Panc1 (cell line): ENCODE data around the gene LBR. TPM values are rescaled to one million over a fixed set of nuclear protein-coding genes. Genes with fewer than 3 reads are reported as not detected.

ENCODE experiments used
- ATAC-seq: fragments of 200-7000 bp; cut with Tn5 transposase; 2 replicates; pipeline ENCODE4 v1.9.1; 2020; ENCODE audit warnings: mild to moderate bottlenecking, moderate library complexity
- BruUV-seq: library from RNA; stranded (reverse); fragments of 400-500 nt; replicated peaks from 2 replicates; lab custom pipeline; 2021; lab: Mats Ljungman, UMichigan
- CTCF ChIA-PET: fragments of 300-600 bp; sonication (Branson Sonifier 250); formaldehyde crosslinking; loops from one replicate; lab custom pipeline; 2022; ENCODE audit warnings: antibody characterized with exemption; lab: Charles Lee
- POLR2A ChIA-PET: fragments of 300-600 bp; sonication (Branson Sonifier 250); formaldehyde crosslinking; loops from one replicate; lab custom pipeline; 2022; ENCODE audit warnings: antibody characterized with exemption; lab: Charles Lee
- DNase-seq: peaks from one replicate; pipeline ENCODE4 v3.0.0-alpha.2; 2010; ENCODE audit warnings: low read depth, low spot score
- H3K27ac ChIP-seq: 2 replicates; pipeline ENCODE4 v1.5.1; 2011; ENCODE audit warnings: mild to moderate bottlenecking, low read length, inconsistent platforms
- H3K27me3 ChIP-seq: fragments of 200-500 bp; sonication (Bioruptor generic); 2 replicates; pipeline ENCODE4 v1.6.0; 2014; ENCODE audit warnings: low read length, inconsistent platforms; ENCODE audit not compliant: control insufficient read depth, insufficient read depth
- H3K36me3 ChIP-seq: fragments of 200-500 bp; sonication (Bioruptor generic); 2 replicates; pipeline ENCODE4 v1.5.1; 2014; ENCODE audit warnings: inconsistent platforms, mild to moderate bottlenecking, low read length, moderate library complexity; ENCODE audit not compliant: control insufficient read depth, insufficient read depth
- H3K4me1 ChIP-seq: 2 replicates; pipeline ENCODE4 v1.5.1; 2011; ENCODE audit warnings: inconsistent platforms, mild to moderate bottlenecking, low read length, moderate library complexity; ENCODE audit not compliant: control insufficient read depth, insufficient read depth
- H3K4me3 ChIP-seq, 2 experiments: 2 replicates each; pipeline ENCODE4 v1.5.1; 2011 to 2012; ENCODE audit warnings: low read depth in 2 of 2, low read length in 2 of 2, mild to moderate bottlenecking in 2 of 2, inconsistent platforms in 1 of 2, moderate library complexity in 1 of 2
- H3K9me3 ChIP-seq: fragments of 200-500 bp; sonication (Bioruptor generic); 2 replicates; pipeline ENCODE4 v1.5.1; 2014; ENCODE audit warnings: low read depth, mild to moderate bottlenecking, inconsistent platforms, low read length, moderate library complexity; ENCODE audit not compliant: control insufficient read depth, insufficient read depth
- POLR2AphosphoS5 ChIP-seq: IDR thresholded peaks from 2 replicates; pipeline ENCODE4 v1.6.1; 2012; ENCODE audit warnings: mild to moderate bottlenecking, low read depth, low read length, moderate library complexity
- SIN3A ChIP-seq: IDR thresholded peaks from 2 replicates; pipeline ENCODE4 v1.6.1; 2012; ENCODE audit warnings: low read depth, mild to moderate bottlenecking, low read length, moderate library complexity, borderline replicate concordance; ENCODE audit not compliant: insufficient read depth
- TCF7L2 ChIP-seq: IDR thresholded peaks from 2 replicates; pipeline ENCODE4 v1.6.1; 2011; ENCODE audit warnings: mild to moderate bottlenecking, low read depth, low read length, inconsistent platforms
- in situ Hi-C: cut with HindIII; loops from 2 replicates; pipeline ENCODE4 v1.10.0; 2016; ENCODE audit warnings: low sequenced_read_pairs, low pct_unique_long_range_greater_than_20kb
- intact Hi-C: fragments of 100-400 bp; cut with micrococcal nuclease; formaldehyde crosslinking; loops from one replicate; pipeline ENCODE4 v1.10.0; 2022; ENCODE audit not compliant: unreplicated experiment
- total RNA-seq: library from RNA; stranded (reverse); gene quantifications from one replicate; pipeline ENCODE4 v1.2.1, GENCODE V29; 2021; ENCODE audit not compliant: unreplicated experiment
- TF ChIP-seq, protein P1 (sequence below): fragments of 450-650 bp; IDR thresholded peaks from 2 replicates; pipeline ENCODE4 v1.5.1; 2017; ENCODE audit warnings: mild to moderate bottlenecking
- TF ChIP-seq, protein P2 (sequence below), 2 experiments: IDR thresholded peaks; 2 replicates each; pipeline ENCODE4 v1.6.1; 2011 to 2012; ENCODE audit warnings: low read depth in 2 of 2, control low read depth in 1 of 2, low read length in 1 of 2, mild to moderate bottlenecking in 1 of 2, moderate library complexity in 1 of 2; ENCODE audit not compliant: insufficient read depth in 1 of 2

Gene LBR
- total RNA-seq, 1 experiment from 2014 or later: 58.2 TPM

DNA sequence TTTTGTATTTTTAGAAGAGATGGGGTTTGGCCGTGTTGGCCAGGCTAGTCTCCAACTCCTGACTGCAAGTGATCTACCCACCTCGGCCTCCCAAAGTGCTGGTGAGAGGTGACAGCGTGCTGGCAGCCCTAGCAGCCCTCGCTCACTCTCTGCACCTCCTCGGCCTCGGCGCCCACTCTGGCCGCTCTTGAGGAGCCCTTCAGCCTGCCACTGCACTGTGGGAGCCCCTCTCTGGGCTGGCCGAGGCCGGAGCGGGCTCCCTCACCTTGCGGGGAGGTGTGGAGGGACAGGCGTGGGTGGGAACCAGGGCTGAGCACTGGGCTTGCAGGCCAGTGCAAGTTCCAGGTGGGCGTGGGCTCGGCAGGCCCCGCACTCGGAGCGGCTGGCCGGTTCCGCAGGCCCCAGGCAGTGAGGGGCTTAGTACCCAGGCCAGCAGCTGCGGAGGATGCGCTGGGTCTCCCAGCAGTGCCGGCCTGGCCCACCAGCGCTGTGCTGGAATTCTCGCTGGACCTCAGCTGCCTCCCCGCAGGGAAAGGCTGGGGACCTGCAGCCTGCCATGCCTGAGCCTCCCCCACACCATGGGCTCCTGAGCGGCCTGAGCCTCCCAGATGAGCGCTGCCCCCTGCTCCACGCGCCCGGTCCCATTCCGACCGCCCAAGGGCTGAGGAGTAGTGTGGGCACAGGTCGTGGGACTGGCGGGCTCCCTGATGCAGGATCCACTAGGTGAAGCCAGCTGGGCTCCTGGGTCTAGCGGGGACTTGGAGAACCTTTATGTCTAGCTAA is 3.4 kb upstream of the LBR start:
- BruUV-seq: no TSS peak
- no peak for TF ChIP-seq TCF7L2
- TF ChIP-seq, protein P1, sequence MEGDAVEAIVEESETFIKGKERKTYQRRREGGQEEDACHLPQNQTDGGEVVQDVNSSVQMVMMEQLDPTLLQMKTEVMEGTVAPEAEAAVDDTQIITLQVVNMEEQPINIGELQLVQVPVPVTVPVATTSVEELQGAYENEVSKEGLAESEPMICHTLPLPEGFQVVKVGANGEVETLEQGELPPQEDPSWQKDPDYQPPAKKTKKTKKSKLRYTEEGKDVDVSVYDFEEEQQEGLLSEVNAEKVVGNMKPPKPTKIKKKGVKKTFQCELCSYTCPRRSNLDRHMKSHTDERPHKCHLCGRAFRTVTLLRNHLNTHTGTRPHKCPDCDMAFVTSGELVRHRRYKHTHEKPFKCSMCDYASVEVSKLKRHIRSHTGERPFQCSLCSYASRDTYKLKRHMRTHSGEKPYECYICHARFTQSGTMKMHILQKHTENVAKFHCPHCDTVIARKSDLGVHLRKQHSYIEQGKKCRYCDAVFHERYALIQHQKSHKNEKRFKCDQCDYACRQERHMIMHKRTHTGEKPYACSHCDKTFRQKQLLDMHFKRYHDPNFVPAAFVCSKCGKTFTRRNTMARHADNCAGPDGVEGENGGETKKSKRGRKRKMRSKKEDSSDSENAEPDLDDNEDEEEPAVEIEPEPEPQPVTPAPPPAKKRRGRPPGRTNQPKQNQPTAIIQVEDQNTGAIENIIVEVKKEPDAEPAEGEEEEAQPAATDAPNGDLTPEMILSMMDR: no peak
- TF ChIP-seq POLR2AphosphoS5: no peak
- CTCF ChIA-PET: no interaction called here

DNA sequence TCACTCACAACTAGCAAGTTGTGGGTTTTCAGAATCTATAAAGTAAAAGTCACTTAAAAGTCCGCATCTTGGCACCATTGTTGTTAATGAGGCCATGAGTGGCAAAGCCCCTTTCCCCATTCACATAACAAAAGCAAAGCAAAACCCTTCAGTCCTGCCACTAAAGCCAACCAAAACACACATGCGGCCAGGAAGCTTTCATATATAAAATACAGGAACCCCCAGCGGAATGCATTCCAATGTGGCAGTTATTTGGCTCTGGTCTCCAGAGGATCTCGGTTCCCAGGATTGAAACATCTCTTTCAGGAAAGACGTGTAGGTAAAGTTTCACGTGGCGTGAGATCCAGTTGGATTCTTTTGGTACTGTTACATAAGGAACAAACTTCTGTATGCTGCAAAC is 2.5 kb upstream of the LBR start:
- Histone ChIP-seq H3K4me1 (peaks cover 13% of the 10 kb centered on the region), H3K27ac (no peak overlapping the region), H3K4me3 (no peak overlapping the region), H3K27me3 (no peaks in the 10 kb centered on the region), H3K36me3 (no peaks in the 10 kb centered on the region; the same call in 1 of the 2 replicates), H3K9me3 (no peaks in the 10 kb centered on the region)
- POLR2A ChIA-PET: no interaction called here
- ATAC-seq: no peak
- intact Hi-C loops (no loop called here), in situ Hi-C loops (no loop called here)
- no TSS peak for BruUV-seq
- CTCF ChIA-PET: interaction anchor here (0.6 kb wide), 1 partner anchor 8 kb away, joined by 3 read pairs; no protein-coding TSS in a partner anchor
- TF ChIP-seq, protein P2, sequence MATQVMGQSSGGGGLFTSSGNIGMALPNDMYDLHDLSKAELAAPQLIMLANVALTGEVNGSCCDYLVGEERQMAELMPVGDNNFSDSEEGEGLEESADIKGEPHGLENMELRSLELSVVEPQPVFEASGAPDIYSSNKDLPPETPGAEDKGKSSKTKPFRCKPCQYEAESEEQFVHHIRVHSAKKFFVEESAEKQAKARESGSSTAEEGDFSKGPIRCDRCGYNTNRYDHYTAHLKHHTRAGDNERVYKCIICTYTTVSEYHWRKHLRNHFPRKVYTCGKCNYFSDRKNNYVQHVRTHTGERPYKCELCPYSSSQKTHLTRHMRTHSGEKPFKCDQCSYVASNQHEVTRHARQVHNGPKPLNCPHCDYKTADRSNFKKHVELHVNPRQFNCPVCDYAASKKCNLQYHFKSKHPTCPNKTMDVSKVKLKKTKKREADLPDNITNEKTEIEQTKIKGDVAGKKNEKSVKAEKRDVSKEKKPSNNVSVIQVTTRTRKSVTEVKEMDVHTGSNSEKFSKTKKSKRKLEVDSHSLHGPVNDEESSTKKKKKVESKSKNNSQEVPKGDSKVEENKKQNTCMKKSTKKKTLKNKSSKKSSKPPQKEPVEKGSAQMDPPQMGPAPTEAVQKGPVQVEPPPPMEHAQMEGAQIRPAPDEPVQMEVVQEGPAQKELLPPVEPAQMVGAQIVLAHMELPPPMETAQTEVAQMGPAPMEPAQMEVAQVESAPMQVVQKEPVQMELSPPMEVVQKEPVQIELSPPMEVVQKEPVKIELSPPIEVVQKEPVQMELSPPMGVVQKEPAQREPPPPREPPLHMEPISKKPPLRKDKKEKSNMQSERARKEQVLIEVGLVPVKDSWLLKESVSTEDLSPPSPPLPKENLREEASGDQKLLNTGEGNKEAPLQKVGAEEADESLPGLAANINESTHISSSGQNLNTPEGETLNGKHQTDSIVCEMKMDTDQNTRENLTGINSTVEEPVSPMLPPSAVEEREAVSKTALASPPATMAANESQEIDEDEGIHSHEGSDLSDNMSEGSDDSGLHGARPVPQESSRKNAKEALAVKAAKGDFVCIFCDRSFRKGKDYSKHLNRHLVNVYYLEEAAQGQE (IDR thresholded peaks at IDR 0.05; ENCODE audit: insufficient read depth in 1 of 2, low read depth in 2 of 2, low read length in 1 of 2): no peak
- TF ChIP-seq SIN3A (no peak), TCF7L2 (no peak), POLR2AphosphoS5 (no peak)
- TF ChIP-seq, protein P1: no peak
- DNase-seq: no peak

More for the DNA sequence above, 3.4 kb upstream of the LBR start:
- Histone ChIP-seq H3K9me3 (no peaks in the 10 kb centered on the region), H3K27me3 (no peaks in the 10 kb centered on the region), H3K36me3 (no peaks in the 10 kb centered on the region; the same call in 1 of the 2 replicates), H3K4me3 (no peak overlapping the region), H3K4me1 (peaks cover 3% of the 10 kb centered on the region), H3K27ac (no peak overlapping the region)
- intact Hi-C loops (no loop called here), in situ Hi-C loops (no loop called here)
- POLR2A ChIA-PET: no interaction called here
- DNase-seq: no peak
- no peak for ATAC-seq
